Smooth muscle cell of the brain vasculature (primary cell): ENCODE data around the gene PCCA.
"Not testable (repeated sequence)": the region's sequence is repeated elsewhere in the genome, so short reads cannot be mapped to it uniquely, and the experiment has no call there.

ENCODE experiments used
- DNase-seq: peaks from one replicate; pipeline ENCODE4 v3.0.0-alpha.2; 2012; ENCODE audit warnings: low read depth, low spot score

Gene PCCA

DNA sequence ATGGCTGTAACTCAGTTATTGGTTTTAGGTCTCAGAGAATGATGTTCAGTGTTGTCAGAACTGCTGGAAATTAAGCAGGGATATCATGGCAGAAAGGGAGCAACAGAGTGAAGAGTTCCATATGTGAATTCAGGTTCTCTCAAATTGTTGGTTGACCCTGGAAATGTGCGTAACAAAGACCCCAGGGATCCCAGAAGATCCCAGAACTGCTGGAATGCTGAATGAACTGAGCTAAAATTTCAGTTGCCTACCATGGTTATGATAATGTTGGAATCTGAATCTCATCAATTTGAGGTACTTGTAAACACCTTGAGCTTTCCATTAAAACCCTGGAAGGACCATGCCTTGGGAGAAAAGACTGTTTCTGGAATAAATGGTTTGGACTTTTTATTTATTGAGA lies 268.9 kb downstream of the PCCA start:
- no peak for DNase-seq

DNA sequence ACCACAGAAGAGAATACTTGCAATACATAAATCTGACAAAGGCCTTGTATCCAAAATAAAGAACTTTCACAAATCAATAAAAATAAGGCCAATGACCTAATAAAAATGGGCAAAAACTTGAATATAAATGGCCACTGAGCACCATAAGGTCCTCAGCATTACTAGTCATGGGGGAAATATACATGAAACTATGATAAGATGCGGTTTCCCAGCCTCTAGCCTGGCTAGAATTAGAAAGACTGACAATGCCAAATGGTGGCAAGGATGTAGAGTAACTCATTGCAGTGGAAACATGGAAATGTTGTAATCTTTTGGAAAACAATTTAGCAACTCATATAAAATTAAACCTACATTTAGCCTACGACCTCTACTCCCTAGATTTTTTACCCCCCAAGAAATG lies 272.6 kb downstream of the PCCA start:
- no peak for DNase-seq

DNA sequence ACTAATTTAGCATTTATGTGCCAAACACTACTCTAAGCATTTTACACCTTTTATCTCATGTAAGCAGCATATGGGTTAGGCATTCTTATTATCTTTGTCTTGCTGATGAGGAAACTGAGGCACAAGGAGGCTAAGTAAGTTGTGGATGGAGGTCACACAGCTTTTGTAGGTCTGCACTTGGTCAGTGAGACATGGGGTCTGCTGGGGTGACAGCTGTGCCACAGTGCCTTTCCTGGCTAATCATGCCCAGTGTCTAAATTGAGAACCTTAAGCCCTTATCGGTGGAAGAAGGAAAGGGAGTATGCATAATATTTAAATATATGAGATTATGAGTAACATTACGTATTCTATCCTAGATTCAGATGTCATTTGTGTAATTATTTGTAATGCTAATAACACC lies 273.5 kb downstream of the PCCA start:
- DNase-seq = no peak

DNA sequence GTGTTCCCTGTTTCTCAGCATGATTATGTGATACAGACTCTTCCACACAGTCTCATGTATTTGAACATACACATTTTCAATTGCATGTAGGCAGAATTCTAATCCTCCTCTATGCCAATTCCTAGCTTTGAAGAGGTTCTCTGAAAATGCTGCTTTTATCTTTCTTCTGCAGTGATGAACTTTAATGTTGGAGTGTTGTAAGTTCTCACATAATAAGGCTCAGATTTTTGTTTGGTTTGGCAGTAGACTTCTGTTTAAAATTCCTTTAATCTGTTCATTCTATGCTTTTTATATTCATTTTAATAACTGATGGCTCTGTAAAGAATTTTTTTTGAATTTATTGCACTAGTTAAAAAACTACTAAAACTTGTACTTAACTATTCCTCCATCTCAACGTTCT lies 273.9 kb downstream of the PCCA start:
- no peak for DNase-seq

DNA sequence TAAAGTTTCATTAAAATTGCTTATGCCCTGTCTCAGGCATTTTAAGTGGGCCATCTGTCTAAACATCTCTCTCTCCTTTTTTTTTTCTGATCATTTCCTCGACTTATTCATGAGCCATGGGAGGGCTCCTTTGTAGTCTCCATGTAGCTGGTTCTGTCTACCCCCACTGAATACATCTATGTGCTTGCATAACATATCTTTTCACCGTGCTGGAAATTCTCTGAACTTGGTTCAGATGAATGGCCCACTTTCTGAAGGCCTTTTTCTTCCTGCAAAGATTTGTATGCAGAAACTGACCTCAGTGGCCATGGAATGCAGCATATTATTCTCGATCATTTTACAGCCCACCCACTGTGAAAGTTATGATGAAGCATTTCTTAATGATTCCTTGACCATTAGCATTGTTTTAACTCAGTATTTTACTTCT lies 274.4 kb downstream of the PCCA start:
- peak; percentile 84 for DNase-seq

DNA sequence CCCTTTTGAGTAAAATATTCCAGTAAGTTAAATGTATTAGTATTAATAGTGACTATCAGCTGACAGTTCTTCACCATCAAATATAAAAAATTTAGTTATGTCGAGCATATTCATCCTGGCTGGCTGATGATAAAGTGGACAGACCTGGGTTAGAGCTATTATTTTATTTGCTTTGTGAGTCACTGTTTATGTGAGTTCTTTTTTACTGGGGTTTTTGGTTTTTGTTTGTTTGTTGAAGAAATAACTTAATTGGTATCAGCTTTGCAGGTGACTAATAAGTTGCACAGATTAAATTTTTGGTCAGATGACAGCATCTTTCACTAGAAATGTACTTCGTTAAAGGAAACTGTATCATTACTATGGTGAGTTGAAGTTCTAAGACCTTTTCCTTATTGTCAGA lies 275.0 kb downstream of the PCCA start:
- no peak for DNase-seq

DNA sequence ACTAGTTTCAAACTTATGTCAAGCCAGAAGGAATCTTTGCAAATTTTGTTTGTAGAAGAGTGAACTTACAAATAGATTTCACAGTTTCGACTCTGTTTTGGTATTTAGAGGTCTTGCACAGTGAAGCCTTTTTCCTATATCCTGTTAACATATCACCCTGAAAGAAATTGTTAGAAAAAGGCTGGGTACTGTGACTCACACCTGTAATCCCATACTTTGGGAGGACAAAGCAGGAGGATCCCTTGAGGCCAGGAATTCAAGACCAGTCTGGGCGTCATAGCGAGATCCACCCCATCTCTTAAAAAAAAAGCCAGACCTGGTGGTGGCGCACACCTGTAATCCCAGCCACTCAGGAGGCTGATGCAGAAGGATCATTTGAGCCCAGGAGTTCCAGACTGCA lies 275.7 kb downstream of the PCCA start:
- DNase-seq = no peak

DNA sequence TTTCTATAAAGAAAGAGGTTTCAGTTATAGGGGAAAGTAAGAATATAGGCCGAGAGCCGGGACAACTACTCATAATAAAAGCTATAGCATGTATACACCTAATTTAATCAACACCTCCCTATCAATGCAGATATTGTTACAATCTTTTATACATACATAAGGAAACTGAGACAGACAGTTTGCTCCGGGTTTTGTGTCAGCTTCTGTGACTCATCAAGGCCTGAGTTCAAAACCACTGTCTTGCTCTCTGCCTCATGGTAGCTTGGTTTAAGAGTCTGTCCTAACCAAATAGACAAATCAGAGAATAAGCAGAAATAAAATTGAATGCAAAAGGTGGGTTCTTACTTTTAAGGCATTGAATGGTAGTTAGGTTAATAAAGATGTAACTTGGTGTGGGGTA lies 276.8 kb downstream of the PCCA start:
- no peak for DNase-seq

DNA sequence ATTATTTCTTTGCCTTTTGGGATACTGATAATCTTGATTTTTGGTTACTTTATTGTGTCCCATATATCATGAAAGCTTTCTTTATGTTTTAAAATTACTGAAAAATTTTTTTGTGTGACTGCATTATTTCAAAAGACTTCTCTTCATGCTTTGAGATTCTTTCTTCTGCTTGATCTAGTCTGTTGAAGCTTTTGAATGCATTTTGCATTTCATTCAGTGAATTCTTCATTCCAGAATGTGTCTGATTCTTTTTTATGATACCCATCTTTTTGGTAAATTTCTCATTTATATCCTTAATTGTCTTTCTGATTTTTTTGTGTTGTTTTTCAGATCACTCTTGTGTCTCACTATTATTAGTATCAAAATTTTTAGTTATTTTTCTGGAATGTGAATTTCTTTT lies 289.6 kb downstream of the PCCA start:
- DNase-seq = no peak

DNA sequence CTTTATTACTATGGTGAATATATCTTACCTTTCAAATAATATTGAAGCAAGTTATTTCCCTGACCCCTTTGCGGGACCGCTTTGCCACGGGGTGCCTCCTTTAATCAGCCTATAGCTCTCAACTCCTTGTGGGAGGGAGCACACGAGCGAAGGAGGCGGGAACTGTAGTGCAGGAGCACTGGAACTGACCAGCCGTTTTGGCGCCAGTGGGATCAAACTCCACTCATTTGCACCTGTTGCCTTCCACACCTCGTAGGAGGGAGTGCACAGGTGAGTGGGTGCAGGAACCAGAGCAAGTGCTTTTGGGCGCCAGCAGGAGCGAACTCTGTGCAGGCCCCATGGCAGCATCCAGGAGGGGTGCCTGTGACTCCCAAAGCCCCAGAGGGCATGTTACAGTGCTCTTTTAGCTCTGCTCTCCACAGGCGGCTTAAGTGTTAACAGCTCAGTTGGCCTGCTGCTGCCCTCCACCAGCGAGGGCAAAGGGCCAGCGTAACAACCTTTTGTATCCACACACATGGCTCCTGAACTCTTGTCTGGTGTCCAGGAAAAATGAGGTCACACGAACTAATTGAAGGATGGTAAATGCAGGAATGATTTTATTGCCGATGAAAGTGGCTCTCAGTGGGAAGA lies 292.8 kb downstream of the PCCA start:
- no peak for DNase-seq

DNA sequence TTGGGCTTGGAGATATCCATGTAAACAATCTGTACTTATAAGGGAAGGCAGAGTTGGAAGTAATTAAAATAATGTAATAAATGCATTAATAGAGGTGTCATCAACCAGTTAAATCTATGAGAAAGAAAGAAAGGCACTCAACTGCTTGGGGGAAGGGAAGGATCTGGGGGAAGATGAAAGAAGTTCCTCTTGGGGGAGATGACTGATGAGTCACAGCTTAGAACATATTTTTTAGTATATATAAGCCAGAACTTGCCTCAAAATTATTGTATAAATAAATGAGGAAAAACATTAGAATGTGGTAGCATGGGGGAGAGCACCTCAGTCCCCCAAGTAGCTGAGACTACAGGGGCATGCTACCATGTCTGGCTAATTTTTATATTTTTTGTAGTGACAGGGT lies 293.9 kb downstream of the PCCA start:
- no peak for DNase-seq

DNA sequence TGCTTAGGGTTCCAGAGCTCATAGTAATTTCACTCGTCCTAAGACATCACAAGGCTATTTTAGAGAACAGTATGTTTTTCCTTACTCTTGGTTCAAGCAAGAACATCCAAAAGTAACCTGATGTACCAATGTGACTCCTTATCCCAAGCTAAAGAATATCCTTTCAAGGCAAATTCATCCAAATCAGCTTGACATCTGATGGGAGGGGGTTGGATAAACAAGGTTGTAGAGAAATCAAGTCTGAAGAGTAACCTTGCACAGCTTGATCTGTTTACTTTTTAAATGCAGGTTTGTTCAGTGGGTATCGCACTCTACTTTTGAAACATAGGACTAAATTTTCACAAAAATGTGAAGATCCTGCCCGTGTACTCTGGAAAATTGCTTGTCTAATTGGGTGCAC lies 298.5 kb downstream of the PCCA start:
- peak; percentile 81 for DNase-seq

DNA sequence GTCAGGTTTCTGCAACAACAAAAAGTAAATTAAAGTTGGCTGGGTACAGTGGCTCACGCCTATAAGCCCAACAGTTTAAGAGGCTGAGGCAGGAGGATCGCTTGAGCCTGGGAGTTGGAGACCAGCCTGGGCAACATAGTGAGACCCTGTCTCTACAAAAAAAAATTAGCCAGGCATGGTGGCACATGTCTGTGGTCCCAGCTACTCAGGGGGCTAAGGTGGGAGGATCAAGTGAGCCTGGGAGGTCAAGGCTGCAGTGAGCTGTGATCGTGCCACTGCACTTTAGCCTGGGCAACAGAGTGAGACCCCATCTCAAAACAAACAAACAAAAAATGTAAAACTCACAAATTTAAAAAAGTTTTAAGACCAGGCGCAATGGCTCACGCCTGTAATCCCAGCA lies 299.3 kb downstream of the PCCA start:
- not testable (repeated sequence) for DNase-seq

DNA sequence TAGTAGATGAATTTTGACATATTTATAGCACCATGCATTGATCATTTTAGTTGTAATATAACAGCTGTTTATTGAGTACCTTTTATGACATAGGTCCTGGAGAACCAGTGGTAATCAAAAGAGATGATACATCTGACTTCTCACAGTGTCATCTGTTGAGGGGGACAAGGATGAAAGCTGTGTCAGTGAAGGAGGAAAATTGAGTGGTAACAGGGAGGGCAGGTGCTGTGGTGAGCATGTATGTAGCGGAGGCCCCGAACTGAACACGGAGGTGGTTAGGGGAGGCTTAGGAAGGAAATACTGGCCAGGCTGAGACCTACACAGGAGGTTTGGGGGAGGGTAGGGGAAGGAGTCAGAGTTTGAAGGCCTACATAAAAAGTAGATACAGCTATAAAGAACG lies 300.0 kb downstream of the PCCA start:
- no peak for DNase-seq

DNA sequence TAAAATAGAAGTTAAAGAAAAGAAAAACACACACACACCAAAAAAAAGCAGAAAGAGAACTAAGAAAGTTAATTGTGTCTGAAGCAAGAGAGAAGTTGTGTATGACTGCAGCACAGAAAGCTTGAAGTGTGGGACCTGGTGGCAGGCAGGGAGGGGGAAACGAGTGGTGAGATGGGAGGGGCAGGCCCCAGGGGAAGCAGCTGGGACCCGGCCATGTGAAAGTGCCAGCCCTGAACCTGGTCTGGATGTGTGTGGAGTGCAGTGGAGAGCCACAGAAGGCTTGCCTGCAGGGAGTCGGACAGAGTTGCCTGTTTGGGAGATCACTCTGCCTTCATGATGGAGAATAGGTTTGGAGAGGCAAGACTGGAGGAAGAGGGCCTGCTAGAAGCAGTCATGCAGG lies 300.7 kb downstream of the PCCA start:
- DNase-seq = no peak

DNA sequence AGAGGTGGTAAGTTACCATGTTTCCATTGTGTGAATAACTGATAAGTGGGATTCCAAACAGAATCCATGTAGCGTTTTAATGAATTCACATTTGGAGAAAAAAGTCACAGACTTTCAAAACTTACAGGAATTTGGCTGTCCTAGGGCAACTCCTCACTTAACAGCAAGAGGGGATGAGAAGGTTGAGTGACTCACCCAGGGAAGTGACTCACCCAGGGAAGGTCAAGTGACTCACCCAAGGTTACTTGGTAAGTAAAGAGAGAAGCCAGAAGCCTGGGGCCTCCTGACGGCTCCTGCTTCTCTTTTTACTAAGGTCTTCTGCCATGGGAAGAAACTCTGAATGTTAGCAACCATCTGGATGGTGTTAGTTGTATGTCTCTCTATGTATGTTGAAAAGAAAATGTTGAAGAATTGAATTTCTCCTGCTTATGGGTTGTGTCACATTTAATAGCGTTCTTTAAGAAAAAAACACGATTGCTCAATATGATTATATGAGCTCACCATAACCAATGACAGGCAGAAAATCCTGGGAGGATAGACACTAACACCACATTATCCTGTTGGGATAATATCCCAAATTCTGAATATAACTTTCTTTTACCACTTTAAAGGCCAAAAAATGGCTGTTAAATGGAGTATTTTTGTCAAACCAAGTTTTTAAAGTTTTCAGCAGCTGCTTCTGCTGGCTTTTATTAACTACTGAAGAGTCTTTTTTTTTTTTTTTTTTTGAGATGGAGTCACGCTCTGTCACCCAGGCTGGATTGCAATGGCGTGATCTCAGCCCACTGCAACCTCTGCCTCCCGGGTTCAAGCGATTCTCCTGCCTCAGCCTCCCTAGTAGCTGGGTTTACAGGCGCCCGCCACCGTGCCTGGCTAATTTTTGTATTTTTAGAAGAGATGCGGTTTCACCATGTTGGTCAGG lies 304.1 kb downstream of the PCCA start:
- DNase-seq = peak; percentile 99

DNA sequence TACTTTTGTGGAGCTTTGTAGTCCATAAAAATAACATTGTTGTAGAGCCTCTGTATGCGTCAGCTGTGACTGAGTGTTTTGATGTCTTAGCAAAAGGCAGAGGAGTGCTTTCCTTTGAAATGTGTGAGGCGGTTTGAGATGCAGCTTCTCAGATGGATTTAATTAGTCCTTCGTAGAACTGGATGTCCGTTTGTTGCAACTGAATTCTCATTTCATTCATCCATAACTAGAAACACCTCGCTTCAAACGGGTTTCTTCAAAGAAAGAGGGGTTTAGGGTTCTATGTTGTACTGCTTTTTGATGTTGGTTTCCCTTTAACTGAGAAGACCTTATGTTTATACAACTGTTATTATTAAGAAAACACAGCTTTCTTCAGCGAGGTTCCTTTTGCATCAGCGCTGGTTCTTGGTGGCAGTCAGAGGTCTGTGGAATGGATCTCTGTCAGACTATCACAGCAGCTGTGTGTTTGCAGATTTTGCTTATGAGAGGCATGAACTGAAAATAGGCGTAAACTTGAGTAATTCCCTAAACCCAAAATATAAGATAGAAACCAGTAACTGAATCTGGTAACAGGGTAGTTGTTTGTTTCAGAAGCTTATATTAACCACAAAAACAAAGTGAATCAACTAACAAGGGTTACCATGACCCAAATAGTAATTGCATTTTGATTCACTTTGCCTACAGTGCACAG lies 305.3 kb downstream of the PCCA start:
- DNase-seq = peak; percentile 80

DNA sequence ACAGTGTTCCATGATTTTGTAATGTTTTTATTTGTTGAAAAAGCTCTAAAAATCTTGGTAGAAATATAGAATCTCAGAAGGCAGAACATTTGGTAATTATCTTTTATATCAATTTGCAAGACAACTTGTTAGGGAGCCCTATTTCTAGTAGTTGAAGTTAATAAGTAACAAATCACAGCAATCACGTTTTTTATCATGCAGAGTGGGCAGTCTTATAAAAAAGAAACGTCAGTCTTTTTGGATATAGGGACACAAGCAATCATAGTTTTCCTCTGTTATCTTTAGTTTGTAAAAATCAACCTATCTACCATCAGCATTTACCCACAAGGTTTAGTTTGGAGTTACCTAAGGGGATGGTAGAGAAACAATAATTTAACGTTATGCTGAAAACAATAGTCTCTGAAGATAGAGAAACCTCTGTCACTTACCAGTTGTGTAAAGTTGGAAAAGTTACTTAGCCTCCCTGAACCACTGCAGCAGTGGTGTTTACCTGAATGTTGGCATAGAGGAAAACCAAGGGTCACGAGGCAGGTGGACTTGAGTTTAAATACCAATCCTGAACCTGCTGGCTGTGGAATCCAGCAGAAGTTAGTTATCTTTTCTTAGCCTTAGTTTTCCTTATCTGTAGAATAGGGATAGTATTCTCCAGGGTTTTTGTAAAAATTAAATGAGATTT lies 306.9 kb downstream of the PCCA start:
- DNase-seq = no peak

DNA sequence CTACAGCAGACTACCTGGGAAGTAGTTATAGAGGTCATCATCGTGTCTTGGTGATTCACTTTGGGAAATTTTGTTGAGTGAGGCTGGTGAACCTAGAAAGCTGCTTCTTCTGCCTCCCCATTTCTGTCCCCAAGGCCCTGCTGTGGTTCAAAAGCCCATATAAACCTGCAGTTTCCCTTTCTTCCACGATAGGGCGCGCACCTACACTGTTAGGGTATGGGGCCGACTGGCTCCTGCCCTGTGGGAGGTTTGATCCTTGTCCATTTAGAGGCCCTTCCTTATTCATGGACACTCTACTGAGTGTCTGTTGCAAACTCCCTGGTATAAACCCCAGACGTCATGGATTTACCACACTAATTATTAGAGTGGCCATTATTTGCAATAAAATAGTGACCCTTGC lies 307.9 kb downstream of the PCCA start:
- no peak for DNase-seq

DNA sequence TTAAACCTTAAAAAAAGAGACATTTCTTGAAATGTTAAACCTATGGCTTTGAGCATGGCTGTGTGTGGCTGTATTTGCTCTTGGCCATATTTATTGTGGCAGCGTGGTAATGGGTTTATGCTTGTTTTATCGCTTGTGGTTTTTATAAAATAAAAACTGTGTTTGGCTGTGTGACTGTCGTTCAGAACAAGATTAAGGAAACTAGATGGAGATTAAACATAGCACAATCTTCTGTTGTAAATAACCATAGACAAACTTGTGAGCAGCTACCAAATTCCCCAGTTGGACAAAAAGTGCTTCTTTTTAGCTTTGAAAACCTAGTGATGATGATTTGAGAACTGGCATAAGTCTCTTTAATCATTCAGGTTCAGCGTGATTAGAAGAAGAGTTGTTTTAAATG lies 308.7 kb downstream of the PCCA start:
- no peak for DNase-seq

DNA sequence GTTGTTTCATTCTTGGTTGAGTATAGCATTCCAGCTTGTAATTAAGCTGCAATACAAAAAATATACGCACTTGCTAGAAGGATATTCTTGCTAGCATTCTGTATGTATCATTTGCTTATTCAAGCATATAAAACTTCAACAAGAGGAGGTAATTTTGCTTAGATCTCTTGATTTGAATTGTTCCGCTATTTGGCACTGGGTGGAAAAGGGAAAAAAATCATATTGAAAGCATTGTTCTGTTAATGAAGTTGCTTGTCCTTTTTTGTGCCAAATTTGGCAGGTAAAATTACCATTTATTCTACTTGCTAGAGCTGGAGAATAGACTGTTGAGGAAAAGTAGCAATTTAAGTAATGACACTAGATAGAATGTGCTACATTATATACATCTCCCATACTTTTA lies 309.5 kb downstream of the PCCA start:
- DNase-seq = no peak

DNA sequence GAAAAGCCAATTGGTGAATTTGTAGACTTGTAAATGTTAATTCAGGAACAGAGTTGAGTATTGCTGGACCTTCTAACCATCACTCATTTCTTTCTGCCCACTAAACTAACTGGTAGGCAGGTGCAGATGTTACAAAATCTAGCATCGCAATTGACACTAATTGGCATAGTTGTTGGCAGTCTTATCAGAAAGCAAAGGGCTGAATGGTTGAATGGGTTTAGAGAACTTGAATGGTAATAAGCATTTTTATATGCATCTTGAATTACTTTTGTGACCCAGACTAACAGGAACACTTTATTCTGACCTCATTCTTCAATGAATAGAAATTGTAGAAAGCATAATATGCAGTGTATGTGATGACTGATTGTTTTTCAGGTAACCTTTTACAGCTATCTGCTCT lies 310.6 kb downstream of the PCCA start:
- DNase-seq = no peak
